ENCODE data around the gene PLEKHH1.

Gene PLEKHH1

GRCh38 chr14:67569651-67570290, 36.7 kb downstream of the PLEKHH1 start:
- no peak for DNase-seq

- no peak for DNase-seq
Measured at GRCh38 chr14:67570453-67570852, 37.4 kb downstream of the PLEKHH1 start.

GRCh38 chr14:67571275-67571990, 38.3 kb downstream of the PLEKHH1 start:
- peak; percentile 73 for DNase-seq

- DNase-seq = no peak
Measured at GRCh38 chr14:67571991-67572323, 38.9 kb downstream of the PLEKHH1 start.

- DNase-seq = no peak
Measured at GRCh38 chr14:67572608-67573007, 39.5 kb downstream of the PLEKHH1 start.

GRCh38 chr14:67573228-67574010, 40.3 kb downstream of the PLEKHH1 start:
- DNase-seq = peak; percentile 74

- no peak for DNase-seq
Measured at GRCh38 chr14:67574156-67574555, 41.1 kb downstream of the PLEKHH1 start.

- no peak for DNase-seq
Measured at GRCh38 chr14:67574806-67575205, 41.7 kb downstream of the PLEKHH1 start.

GRCh38 chr14:67575684-67576083, 42.6 kb downstream of the PLEKHH1 start:
- DNase-seq = no peak

GRCh38 chr14:67576216-67576955, 43.3 kb downstream of the PLEKHH1 start:
- no peak for DNase-seq

GRCh38 chr14:67577181-67577808, 44.2 kb downstream of the PLEKHH1 start:
- no peak for DNase-seq

- no peak for DNase-seq
Measured at GRCh38 chr14:67577909-67578749, 45.0 kb downstream of the PLEKHH1 start.

- DNase-seq = no peak
Measured at GRCh38 chr14:67579040-67579439, 46.0 kb downstream of the PLEKHH1 start.

GRCh38 chr14:67579636-67580035, 46.5 kb downstream of the PLEKHH1 start:
- no peak for DNase-seq

GRCh38 chr14:67580336-67581171, 47.5 kb downstream of the PLEKHH1 start:
- no peak for DNase-seq

GRCh38 chr14:67581643-67582042, 48.6 kb downstream of the PLEKHH1 start:
- no peak for DNase-seq

- DNase-seq = no peak
Measured at GRCh38 chr14:67582061-67582460, 49.0 kb downstream of the PLEKHH1 start.

GRCh38 chr14:67583711-67584644, 50.9 kb downstream of the PLEKHH1 start:
- no peak for DNase-seq

- no peak for DNase-seq
Measured at GRCh38 chr14:67584978-67585377, 51.9 kb downstream of the PLEKHH1 start.

GRCh38 chr14:67586369-67586768, 53.3 kb downstream of the PLEKHH1 start:
- no peak for DNase-seq
